Neural cell (in vitro differentiated cells): ENCODE measurements around the gene ADARB2.

Experiments
- CTCF ChIP-seq: fragments of 450-650 bp; IDR thresholded peaks from 2 replicates; pipeline ENCODE4 v1.5.1; 2014; ENCODE audit warnings: antibody characterized with exemption, mild to moderate bottlenecking, moderate library complexity; ENCODE audit not compliant: poor library complexity, severe bottlenecking
- EP300 ChIP-seq: fragments of 450-650 bp; conservative IDR thresholded peaks from 2 replicates; pipeline ENCODE4 v1.6.1; 2014; ENCODE audit warnings: antibody characterized with exemption, mild to moderate bottlenecking, moderate library complexity; ENCODE audit not compliant: poor library complexity, severe bottlenecking
- EZH2 ChIP-seq: fragments of 200-600, 300-800 bp; shearing (Covaris generic), sonication (generic); IDR thresholded peaks from 2 replicates; pipeline ENCODE4 v1.6.1; 2014; ENCODE audit warnings: antibody characterized with exemption, low read length, borderline replicate concordance, mild to moderate bottlenecking; ENCODE audit not compliant: insufficient read depth, poor library complexity, severe bottlenecking
- RAD21 ChIP-seq: fragments of 450-650 bp; conservative IDR thresholded peaks from 2 replicates; pipeline ENCODE4 v1.6.1; 2014; ENCODE audit warnings: antibody characterized with exemption, mild to moderate bottlenecking, moderate library complexity
- REST ChIP-seq: IDR thresholded peaks from 2 replicates; pipeline ENCODE4 v1.6.1; 2012; ENCODE audit warnings: borderline replicate concordance
- SMC3 ChIP-seq: fragments of 450-650 bp; conservative IDR thresholded peaks from 2 replicates; pipeline ENCODE4 v1.6.1; 2014; ENCODE audit warnings: antibody characterized with exemption, mild to moderate bottlenecking, moderate library complexity; ENCODE audit not compliant: poor library complexity
- TAF1 ChIP-seq: IDR thresholded peaks from 2 replicates; pipeline ENCODE4 v1.6.1; 2012; ENCODE audit warnings: low read depth

DNA sequence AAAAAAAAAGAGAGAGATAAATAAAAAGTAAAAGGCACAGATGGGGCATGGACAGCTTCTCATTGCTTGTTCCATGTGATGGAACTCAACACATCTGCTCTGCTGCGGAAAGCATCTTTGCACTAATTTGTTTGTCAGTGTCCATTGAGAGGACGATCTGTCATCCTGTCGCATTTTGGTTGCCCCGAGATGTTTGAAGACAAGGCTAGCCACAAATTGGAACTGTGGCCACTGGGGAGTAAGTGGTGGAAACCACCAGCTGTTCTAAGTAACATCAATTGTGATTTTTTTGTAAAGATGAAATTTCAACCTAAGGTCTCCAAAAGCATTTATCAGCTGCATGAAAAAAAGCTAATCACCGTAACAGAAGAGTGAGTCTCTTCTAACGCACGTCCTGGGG, 312.7 kb downstream of the ADARB2 start:
- TF ChIP-seq CTCF (no peak), REST (no peak), EZH2 (no peak), TAF1 (no peak), EP300 (no peak), RAD21 (no peak), SMC3 (no peak)
